ENCODE data around the gene ACBD4. TPM values are rescaled to one million over a fixed set of nuclear protein-coding genes. Genes with fewer than 3 reads are reported as not detected.

The ACBD4 gene
- total and polyA plus RNA-seq, 2 of the 13 experiments (the other 11 are each of a cell fraction or from before 2014, with no cell fraction given) = 16.1 to 26.9 TPM

DNA sequence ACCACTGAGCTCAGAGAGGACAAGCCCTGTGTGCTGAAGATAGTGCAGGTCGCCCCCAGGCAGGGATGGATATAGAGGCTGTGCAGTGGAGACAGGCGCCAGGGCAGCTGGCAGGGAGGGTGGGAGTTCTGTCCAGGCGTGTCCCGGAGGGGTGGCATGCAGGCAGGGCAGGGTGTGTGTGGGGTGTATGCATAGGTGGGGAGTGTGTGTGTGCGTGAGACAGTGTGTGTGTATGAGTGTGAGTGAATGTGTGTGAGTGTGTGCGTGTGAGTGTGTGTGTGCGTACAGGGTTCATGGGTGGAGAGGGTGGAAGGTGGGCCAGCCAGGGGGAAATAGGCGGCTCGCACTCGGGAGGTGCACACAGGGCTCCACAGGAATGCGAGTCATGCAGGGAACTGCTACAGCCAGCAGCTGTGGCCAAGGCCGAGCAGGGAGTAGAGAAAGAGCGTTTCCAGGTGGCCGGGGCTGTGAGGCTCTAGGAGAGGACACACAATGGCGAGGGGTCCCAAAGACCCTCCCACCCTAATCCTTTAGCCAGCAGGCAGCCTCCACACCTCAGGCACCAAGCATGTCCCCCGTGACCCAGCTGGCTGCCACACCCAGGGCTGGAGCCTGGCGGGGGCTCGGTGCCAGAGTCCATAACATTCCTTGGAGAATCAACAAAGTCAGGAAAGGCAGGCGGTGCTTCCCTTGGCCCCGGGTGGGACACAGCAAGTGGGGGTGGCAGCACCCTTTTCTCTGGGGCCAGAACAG, 7.8 kb upstream of the ACBD4 start (continued):
- TF ChIP-seq, protein P1, sequence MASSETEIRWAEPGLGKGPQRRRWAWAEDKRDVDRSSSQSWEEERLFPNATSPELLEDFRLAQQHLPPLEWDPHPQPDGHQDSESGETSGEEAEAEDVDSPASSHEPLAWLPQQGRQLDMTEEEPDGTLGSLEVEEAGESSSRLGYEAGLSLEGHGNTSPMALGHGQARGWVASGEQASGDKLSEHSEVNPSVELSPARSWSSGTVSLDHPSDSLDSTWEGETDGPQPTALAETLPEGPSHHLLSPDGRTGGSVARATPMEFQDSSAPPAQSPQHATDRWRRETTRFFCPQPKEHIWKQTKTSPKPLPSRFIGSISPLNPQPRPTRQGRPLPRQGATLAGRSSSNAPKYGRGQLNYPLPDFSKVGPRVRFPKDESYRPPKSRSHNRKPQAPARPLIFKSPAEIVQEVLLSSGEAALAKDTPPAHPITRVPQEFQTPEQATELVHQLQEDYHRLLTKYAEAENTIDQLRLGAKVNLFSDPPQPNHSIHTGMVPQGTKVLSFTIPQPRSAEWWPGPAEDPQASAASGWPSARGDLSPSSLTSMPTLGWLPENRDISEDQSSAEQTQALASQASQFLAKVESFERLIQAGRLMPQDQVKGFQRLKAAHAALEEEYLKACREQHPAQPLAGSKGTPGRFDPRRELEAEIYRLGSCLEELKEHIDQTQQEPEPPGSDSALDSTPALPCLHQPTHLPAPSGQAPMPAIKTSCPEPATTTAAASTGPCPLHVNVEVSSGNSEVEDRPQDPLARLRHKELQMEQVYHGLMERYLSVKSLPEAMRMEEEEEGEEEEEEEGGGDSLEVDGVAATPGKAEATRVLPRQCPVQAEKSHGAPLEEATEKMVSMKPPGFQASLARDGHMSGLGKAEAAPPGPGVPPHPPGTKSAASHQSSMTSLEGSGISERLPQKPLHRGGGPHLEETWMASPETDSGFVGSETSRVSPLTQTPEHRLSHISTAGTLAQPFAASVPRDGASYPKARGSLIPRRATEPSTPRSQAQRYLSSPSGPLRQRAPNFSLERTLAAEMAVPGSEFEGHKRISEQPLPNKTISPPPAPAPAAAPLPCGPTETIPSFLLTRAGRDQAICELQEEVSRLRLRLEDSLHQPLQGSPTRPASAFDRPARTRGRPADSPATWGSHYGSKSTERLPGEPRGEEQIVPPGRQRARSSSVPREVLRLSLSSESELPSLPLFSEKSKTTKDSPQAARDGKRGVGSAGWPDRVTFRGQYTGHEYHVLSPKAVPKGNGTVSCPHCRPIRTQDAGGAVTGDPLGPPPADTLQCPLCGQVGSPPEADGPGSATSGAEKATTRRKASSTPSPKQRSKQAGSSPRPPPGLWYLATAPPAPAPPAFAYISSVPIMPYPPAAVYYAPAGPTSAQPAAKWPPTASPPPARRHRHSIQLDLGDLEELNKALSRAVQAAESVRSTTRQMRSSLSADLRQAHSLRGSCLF (CRISPR knock-in tag; IDR thresholded peaks at IDR 0.05; ENCODE audit: borderline replicate concordance) = no peak
- peak; percentile 57 for TF ChIP-seq KAT8 (CRISPR knock-in tag; IDR thresholded peaks at IDR 0.05)
- no peak for TF ChIP-seq TOE1 (CRISPR knock-in tag; IDR thresholded peaks at IDR 0.05)
- no peak for TF ChIP-seq ZNF224 (CRISPR knock-in tag; IDR thresholded peaks at IDR 0.05)
- TF ChIP-seq ZNF564 (CRISPR knock-in tag; IDR thresholded peaks at IDR 0.05) = no peak
- TF ChIP-seq ZSCAN30 (CRISPR knock-in tag; IDR thresholded peaks at IDR 0.05) = no peak
- TF ChIP-seq ZNF772 (CRISPR knock-in tag; IDR thresholded peaks at IDR 0.05) = no peak
- no peak; the same call in 1 of the 2 replicates for TF ChIP-seq TAF1 (CRISPR knock-in tag; IDR thresholded peaks at IDR 0.05)
- TF ChIP-seq, protein P2, sequence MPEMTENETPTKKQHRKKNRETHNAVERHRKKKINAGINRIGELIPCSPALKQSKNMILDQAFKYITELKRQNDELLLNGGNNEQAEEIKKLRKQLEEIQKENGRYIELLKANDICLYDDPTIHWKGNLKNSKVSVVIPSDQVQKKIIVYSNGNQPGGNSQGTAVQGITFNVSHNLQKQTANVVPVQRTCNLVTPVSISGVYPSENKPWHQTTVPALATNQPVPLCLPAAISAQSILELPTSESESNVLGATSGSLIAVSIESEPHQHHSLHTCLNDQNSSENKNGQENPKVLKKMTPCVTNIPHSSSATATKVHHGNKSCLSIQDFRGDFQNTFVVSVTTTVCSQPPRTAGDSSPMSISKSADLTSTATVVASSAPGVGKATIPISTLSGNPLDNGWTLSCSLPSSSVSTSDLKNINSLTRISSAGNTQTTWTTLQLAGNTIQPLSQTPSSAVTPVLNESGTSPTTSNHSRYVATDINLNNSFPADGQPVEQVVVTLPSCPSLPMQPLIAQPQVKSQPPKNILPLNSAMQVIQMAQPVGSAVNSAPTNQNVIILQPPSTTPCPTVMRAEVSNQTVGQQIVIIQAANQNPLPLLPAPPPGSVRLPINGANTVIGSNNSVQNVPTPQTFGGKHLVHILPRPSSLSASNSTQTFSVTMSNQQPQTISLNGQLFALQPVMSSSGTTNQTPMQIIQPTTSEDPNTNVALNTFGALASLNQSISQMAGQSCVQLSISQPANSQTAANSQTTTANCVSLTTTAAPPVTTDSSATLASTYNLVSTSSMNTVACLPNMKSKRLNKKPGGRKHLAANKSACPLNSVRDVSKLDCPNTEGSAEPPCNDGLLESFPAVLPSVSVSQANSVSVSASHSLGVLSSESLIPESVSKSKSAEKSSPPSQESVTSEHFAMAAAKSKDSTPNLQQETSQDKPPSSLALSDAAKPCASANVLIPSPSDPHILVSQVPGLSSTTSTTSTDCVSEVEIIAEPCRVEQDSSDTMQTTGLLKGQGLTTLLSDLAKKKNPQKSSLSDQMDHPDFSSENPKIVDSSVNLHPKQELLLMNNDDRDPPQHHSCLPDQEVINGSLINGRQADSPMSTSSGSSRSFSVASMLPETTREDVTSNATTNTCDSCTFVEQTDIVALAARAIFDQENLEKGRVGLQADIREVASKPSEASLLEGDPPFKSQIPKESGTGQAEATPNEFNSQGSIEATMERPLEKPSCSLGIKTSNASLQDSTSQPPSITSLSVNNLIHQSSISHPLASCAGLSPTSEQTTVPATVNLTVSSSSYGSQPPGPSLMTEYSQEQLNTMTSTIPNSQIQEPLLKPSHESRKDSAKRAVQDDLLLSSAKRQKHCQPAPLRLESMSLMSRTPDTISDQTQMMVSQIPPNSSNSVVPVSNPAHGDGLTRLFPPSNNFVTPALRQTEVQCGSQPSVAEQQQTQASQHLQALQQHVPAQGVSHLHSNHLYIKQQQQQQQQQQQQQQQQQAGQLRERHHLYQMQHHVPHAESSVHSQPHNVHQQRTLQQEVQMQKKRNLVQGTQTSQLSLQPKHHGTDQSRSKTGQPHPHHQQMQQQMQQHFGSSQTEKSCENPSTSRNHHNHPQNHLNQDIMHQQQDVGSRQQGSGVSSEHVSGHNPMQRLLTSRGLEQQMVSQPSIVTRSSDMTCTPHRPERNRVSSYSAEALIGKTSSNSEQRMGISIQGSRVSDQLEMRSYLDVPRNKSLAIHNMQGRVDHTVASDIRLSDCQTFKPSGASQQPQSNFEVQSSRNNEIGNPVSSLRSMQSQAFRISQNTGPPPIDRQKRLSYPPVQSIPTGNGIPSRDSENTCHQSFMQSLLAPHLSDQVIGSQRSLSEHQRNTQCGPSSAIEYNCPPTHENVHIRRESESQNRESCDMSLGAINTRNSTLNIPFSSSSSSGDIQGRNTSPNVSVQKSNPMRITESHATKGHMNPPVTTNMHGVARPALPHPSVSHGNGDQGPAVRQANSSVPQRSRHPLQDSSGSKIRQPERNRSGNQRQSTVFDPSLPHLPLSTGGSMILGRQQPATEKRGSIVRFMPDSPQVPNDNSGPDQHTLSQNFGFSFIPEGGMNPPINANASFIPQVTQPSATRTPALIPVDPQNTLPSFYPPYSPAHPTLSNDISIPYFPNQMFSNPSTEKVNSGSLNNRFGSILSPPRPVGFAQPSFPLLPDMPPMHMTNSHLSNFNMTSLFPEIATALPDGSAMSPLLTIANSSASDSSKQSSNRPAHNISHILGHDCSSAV (CRISPR knock-in tag; IDR thresholded peaks at IDR 0.05; ENCODE audit: borderline replicate concordance) = no peak
- no peak for TF ChIP-seq NFYB (CRISPR knock-in tag; IDR thresholded peaks at IDR 0.05)
- TF ChIP-seq KDM1A (CRISPR knock-in tag; IDR thresholded peaks at IDR 0.05) = no peak
- no peak for TF ChIP-seq NBN (conservative IDR thresholded peaks at IDR 0.05)
- no peak for TF ChIP-seq NRL (CRISPR knock-in tag; IDR thresholded peaks at IDR 0.05; ENCODE audit: borderline replicate concordance)
- TF ChIP-seq, protein P3, sequence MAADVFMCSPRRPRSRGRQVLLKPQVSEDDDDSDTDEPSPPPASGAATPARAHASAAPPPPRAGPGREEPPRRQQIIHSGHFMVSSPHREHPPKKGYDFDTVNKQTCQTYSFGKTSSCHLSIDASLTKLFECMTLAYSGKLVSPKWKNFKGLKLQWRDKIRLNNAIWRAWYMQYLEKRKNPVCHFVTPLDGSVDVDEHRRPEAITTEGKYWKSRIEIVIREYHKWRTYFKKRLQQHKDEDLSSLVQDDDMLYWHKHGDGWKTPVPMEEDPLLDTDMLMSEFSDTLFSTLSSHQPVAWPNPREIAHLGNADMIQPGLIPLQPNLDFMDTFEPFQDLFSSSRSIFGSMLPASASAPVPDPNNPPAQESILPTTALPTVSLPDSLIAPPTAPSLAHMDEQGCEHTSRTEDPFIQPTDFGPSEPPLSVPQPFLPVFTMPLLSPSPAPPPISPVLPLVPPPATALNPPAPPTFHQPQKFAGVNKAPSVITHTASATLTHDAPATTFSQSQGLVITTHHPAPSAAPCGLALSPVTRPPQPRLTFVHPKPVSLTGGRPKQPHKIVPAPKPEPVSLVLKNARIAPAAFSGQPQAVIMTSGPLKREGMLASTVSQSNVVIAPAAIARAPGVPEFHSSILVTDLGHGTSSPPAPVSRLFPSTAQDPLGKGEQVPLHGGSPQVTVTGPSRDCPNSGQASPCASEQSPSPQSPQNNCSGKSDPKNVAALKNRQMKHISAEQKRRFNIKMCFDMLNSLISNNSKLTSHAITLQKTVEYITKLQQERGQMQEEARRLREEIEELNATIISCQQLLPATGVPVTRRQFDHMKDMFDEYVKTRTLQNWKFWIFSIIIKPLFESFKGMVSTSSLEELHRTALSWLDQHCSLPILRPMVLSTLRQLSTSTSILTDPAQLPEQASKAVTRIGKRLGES (CRISPR knock-in tag; IDR thresholded peaks at IDR 0.05; ENCODE audit: borderline replicate concordance) = no peak
